ENCODE measurements around the gene IPCEF1.

Gene IPCEF1

DNA sequence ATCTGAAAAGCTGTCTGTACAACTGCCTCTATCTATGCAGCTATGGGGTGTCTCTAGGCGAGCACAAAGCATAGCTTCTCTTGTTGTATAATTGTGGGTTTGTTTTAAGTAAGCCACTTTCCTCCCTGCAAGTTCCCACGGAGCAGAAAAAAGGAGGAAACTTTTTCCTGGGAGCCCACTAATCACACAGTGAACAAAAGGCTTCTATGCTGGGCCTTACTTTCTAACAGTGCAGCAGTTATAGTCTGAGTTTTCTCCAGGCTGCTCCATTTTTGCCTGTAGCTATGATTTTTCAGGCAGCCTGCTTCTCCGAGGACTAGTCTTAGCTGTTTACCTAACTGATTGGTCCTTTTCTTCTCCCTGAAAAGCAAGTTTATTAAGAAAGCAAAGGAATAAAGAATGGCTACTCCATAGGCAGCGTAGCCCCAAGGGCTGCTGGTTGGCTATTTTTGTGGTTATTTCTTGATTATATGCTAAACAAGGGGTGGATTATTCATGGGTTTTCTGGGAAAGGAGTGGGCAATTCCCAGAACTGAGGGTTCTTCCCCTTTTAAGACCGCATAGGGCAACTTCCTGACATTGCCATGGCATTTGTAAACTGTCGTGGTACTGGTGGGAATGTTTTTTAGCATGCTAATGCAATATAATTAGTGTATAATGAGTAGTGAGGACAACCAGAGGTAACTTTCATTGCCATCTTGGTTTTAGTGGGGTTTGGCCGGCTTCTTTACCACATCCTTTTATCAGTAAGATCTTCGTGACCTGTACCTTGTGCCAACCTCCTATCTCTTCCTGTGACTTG lies 233.2 kb downstream of the IPCEF1 start:
- in situ Hi-C loops (cut with HindIII; ENCODE audit: low pct_unique_long_range_greater_than_20kb, low sequenced_read_pairs): no loop called here
- no peak for DNase-seq (ENCODE audit: low read depth in 1 of 2, low spot score in 1 of 2)
- no peak for TF ChIP-seq JUND (IDR thresholded peaks at IDR 0.05; ENCODE audit: low read depth)

DNA sequence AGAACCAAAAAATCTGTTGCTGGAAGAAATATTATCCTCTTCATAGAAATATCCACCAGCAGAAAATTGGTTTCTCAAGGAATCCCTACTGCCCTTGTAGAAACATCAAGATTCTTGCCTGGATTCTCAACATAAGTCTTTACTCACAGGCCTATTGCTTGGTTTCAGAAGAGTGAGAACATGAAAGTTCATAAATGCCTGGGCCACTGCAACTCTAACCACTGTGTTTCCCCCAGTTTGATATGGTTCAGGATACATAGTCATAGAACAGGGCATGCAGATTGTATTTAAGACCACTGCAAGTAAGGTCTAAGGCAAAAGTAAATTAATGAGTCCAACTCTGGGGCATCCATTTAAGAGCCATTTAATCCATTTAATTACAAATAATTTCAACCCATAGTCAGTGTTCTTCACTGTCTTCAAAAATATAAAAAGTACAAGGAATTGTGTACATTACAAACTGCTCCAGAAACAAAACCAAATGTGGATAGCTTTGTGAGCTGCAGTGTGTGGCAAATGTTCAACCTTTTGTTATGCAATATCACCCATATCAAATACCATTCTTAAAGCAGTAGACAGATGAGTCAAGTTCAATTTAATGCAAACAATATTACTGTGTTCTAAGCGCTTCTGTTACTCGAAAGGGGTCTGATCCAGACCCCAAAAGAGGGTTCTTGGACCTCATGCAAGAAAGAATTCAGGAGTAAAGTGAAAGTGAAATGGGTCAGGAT lies 234.2 kb downstream of the IPCEF1 start:
- TF ChIP-seq JUND (IDR thresholded peaks at IDR 0.05; ENCODE audit: low read depth): no peak
- no peak for DNase-seq (ENCODE audit: low read depth in 1 of 2, low spot score in 1 of 2)
- in situ Hi-C loops (cut with HindIII; ENCODE audit: low pct_unique_long_range_greater_than_20kb, low sequenced_read_pairs): no loop called here

DNA sequence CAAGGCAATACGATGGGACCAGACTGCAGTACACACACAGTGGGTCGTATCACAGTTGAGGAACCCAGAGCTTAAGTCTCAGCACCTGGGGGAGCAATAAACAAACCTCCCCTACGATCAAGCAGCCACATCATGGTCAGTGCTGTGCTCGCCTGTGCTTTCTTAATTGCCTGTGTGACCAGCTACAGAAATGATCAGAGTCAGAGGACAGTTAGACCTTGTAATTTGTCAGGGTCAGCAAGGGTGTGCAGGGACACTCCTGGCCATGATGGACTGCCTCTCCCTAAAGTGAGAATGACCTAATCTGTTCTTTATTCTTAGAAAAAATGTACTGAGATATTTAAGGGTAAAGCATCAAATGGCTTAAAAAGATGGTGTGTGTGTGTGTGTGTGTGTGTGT lies 239.1 kb downstream of the IPCEF1 start:
- in situ Hi-C loops (cut with HindIII; ENCODE audit: low pct_unique_long_range_greater_than_20kb, low sequenced_read_pairs): no loop called here
- TF ChIP-seq JUND (IDR thresholded peaks at IDR 0.05; ENCODE audit: low read depth): no peak

DNA sequence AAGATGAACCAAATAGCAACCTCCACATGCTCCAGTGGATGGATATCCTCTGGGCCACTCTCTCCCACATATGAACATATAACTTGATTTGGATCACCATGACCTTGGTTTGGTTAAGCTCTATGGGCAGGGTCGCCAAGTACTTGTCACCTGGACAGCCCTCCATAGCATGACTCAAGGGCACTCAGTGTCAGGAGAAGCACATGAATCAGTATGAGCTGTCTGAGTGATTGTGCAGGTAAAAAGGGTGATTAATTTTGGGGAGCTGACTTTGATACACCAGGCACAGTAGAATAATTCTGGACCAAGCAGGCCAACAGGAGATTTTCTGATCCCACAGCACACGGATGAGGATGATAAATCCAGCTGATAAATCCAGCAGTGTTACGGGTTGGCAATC lies 243.2 kb downstream of the IPCEF1 start:
- DNase-seq (ENCODE audit: low read depth in 1 of 2, low spot score in 1 of 2): no peak
- in situ Hi-C loops (cut with HindIII; ENCODE audit: low pct_unique_long_range_greater_than_20kb, low sequenced_read_pairs): no loop called here
- no peak for TF ChIP-seq JUND (IDR thresholded peaks at IDR 0.05; ENCODE audit: low read depth)

More for the DNA sequence above, 239.1 kb downstream of the IPCEF1 start:
- DNase-seq (ENCODE audit: low read depth in 1 of 2, low spot score in 1 of 2): no peak

DNA sequence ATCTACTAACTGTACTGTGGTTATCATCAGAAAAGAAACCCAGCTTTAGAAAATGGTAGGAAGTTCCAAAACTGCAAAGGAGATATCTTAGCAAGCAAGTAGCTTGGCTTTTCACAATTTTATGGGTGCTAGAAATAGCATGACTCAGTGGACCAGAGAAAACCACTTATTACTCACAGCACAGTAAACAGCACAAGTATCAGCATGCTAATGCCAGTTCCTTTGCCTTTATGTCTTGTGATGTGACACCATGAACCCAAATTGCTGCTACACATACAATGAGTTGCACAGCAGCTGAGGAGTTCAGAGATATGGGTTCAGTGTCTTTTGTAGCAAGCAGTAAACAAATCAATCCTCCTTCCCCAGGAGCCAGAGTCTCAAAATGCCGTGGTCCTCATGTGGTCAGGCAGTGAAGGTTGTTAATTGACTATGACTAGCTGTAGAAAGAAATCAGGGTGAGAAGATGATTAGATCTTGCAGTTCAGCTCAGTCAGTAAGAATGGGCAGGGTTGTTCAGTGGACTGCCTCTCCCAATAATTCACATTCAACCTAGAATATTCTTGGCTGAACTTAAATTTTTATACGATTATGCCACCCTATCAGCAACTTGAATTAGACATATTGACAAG lies 244.3 kb downstream of the IPCEF1 start:
- no peak for DNase-seq (ENCODE audit: low read depth in 1 of 2, low spot score in 1 of 2)
- in situ Hi-C loops (cut with HindIII; ENCODE audit: low pct_unique_long_range_greater_than_20kb, low sequenced_read_pairs): no loop called here
- TF ChIP-seq JUND (IDR thresholded peaks at IDR 0.05; ENCODE audit: low read depth): no peak

DNA sequence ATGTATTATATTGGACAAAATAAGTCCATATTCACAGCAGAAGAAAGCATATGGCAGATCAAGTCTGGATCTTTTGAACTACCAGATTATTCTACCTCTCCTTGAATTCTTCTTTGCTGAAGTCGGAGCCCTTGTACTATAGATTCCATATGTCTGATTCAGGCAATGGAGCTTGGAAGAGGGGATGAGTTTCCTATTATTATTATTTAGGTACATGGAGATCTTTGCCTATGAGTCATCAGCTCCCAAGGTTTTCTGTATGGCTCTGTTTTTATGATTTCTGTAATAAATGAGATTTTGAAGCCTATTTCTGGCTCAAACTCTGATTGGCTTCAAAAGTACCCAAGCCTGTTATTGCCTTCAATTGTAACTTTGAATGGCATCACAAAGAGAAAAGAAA lies 245.6 kb downstream of the IPCEF1 start:
- in situ Hi-C loops (cut with HindIII; ENCODE audit: low pct_unique_long_range_greater_than_20kb, low sequenced_read_pairs): no loop called here
- TF ChIP-seq JUND (IDR thresholded peaks at IDR 0.05; ENCODE audit: low read depth): no peak
- DNase-seq (ENCODE audit: low read depth in 1 of 2, low spot score in 1 of 2): no peak

DNA sequence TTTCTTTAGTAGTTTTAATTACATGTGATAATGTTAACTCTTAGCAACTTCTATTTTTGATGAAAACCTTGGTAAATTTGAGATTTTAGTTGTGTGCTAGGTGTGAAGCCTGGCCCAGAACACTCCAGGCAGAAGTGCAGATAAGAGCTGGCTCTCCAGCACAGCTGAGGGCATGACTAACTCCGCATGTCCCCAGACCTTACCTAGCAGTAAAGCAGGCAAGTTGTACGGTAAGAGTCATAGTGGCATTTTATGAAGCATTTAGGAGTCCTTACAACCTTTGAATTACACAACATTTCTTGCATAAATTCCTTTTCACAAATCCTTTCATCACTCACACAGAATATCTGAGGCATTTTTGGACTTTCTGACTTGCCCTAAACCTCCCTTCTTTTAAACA lies 250.4 kb downstream of the IPCEF1 start:
- no peak for TF ChIP-seq JUND (IDR thresholded peaks at IDR 0.05; ENCODE audit: low read depth)
- in situ Hi-C loops (cut with HindIII; ENCODE audit: low pct_unique_long_range_greater_than_20kb, low sequenced_read_pairs): no loop called here
- DNase-seq (ENCODE audit: low read depth in 1 of 2, low spot score in 1 of 2): no peak
